Trophoblast cell (in vitro differentiated cells and primary cell): Measurements from ENCODE around the gene FERMT1.

Experiments used
- DNase-seq, 2 donors: peaks; one replicate each; pipeline ENCODE4 v3.0.0-alpha.2; 2016
- H2AFZ ChIP-seq: 2 replicates; pipeline ENCODE4 v1.6.1; 2013; ENCODE audit warnings: low read length, moderate library complexity, mild to moderate bottlenecking; ENCODE audit not compliant: insufficient read depth, poor library complexity
- H2AK5ac ChIP-seq: 2 replicates; pipeline ENCODE4 v1.6.1; 2013; ENCODE audit warnings: mild to moderate bottlenecking, low read length
- H2BK120ac ChIP-seq: 2 replicates; pipeline ENCODE4 v1.6.1; 2013; ENCODE audit warnings: low read length, mild to moderate bottlenecking, moderate library complexity; ENCODE audit not compliant: insufficient read depth, poor library complexity
- H2BK12ac ChIP-seq: 2 replicates; pipeline ENCODE4 v1.6.1; 2013; ENCODE audit warnings: mild to moderate bottlenecking, low read length, moderate library complexity
- H2BK5ac ChIP-seq: 2 replicates; pipeline ENCODE4 v1.6.1; 2013; ENCODE audit warnings: low read length, low read depth, moderate library complexity, mild to moderate bottlenecking; ENCODE audit not compliant: poor library complexity
- H3K14ac ChIP-seq: 2 replicates; pipeline ENCODE4 v1.6.1; 2013; ENCODE audit warnings: mild to moderate bottlenecking, low read length
- H3K18ac ChIP-seq: 2 replicates; pipeline ENCODE4 v1.6.1; 2013; ENCODE audit warnings: mild to moderate bottlenecking, low read length
- H3K23ac ChIP-seq: 2 replicates; pipeline ENCODE4 v1.6.1; 2013; ENCODE audit warnings: low read length
- H3K27ac ChIP-seq: 2 replicates; pipeline ENCODE4 v1.5.1; 2013; ENCODE audit warnings: low read depth, mild to moderate bottlenecking, inconsistent platforms, low read length, moderate library complexity
- H3K27me3 ChIP-seq: 2 replicates; pipeline ENCODE4 v1.6.1; 2013; ENCODE audit warnings: inconsistent platforms, mild to moderate bottlenecking, low read length, moderate library complexity; ENCODE audit not compliant: insufficient read depth
- H3K36me3 ChIP-seq, 2 experiments: 1 replicate in 1 of 2; 2 replicates in 1 of 2; pipeline ENCODE4 v1.6.1; 2013; ENCODE audit warnings: low read length in 2 of 2, mild to moderate bottlenecking in 2 of 2, moderate library complexity in 1 of 2; ENCODE audit not compliant: insufficient read depth in 2 of 2, control insufficient read depth in 1 of 2
- H3K4ac ChIP-seq: 2 replicates; pipeline ENCODE4 v1.6.1; 2013; ENCODE audit warnings: low read depth, mild to moderate bottlenecking, low read length, moderate library complexity
- H3K4me1 ChIP-seq, 2 experiments: 1 replicate in 1 of 2; 2 replicates in 1 of 2; pipeline ENCODE4 v1.6.1; 2013; ENCODE audit warnings: low read length in 2 of 2, mild to moderate bottlenecking in 2 of 2, moderate library complexity in 1 of 2; ENCODE audit not compliant: insufficient read depth in 2 of 2, control insufficient read depth in 1 of 2
- H3K4me2 ChIP-seq: 2 replicates; pipeline ENCODE4 v1.6.1; 2013; ENCODE audit warnings: inconsistent platforms, mild to moderate bottlenecking, low read length, moderate library complexity
- H3K4me3 ChIP-seq: 2 replicates; pipeline ENCODE4 v1.5.1; 2013; ENCODE audit warnings: mild to moderate bottlenecking, low read depth, low read length, inconsistent platforms
- H3K79me1 ChIP-seq: one replicate; pipeline ENCODE4 v1.6.1; 2013; ENCODE audit warnings: low read length
- H3K79me2 ChIP-seq: 2 replicates; pipeline ENCODE4 v1.6.1; 2013; ENCODE audit warnings: low read length, mild to moderate bottlenecking; ENCODE audit not compliant: control insufficient read depth, insufficient read depth, poor library complexity
- H3K9ac ChIP-seq: 2 replicates; pipeline ENCODE4 v1.6.1; 2013; ENCODE audit warnings: mild to moderate bottlenecking, low read length
- H3K9me3 ChIP-seq: 2 replicates; pipeline ENCODE4 v1.6.1; 2013; ENCODE audit warnings: low read depth, mild to moderate bottlenecking, control low read depth, inconsistent platforms, low read length; ENCODE audit not compliant: insufficient read depth
- H4K12ac ChIP-seq: 2 replicates; pipeline ENCODE4 v1.6.1; 2013; ENCODE audit warnings: low read depth, mild to moderate bottlenecking, low read length, moderate library complexity
- H4K8ac ChIP-seq: 2 replicates; pipeline ENCODE4 v1.6.1; 2013; ENCODE audit warnings: low read depth, mild to moderate bottlenecking, low read length, moderate library complexity
- H4K91ac ChIP-seq: one replicate; pipeline ENCODE4 v1.6.1; 2013; ENCODE audit warnings: low read depth, mild to moderate bottlenecking, low read length, moderate library complexity
- WGBS: extraction: QIAGEN DNeasy Blood & Tissue Kit; methylation state at CpG from one replicate; pipeline ENCODE4 v1.1.7; 2013; ENCODE audit warnings: missing lambda C conversion rate; ENCODE audit not compliant: insufficient read length, insufficient coverage; ENCODE audit errors: extremely low coverage; 5-methylcytosine and 5-hydroxymethylcytosine counted together

Gene FERMT1

GRCh38 chr20:6116758-6117157, 6.1 kb downstream of the FERMT1 start:
- Histone ChIP-seq H4K8ac (no peak overlapping the region), H2AK5ac (no peak overlapping the region), H4K12ac (no peak overlapping the region), H3K14ac (no peak overlapping the region), H3K18ac (no peak overlapping the region), H3K4me3 (no peak overlapping the region), H3K23ac (no peak overlapping the region), H3K79me2 (no peaks in the 10 kb centered on the region), H4K91ac (no peak overlapping the region), H2BK5ac (no peak overlapping the region), H2BK120ac (no peak overlapping the region), H3K27me3 (no peaks in the 10 kb centered on the region), H2AFZ (no peak overlapping the region), H3K79me1 (no peaks in the 10 kb centered on the region), H3K9ac (no peak overlapping the region), H3K4me2 (no peak overlapping the region), H3K4ac (no peak overlapping the region), H2BK12ac (no peak overlapping the region), H3K36me3 (peaks cover 9 to 20% of the 10 kb centered on the region in 2 experiments), H3K4me1 (peaks cover 8% of the 10 kb centered on the region in 2 experiments), H3K9me3 (peaks cover 3% of the 10 kb centered on the region), H3K27ac (no peak overlapping the region)
- DNase-seq: no peak
- WGBS: no CpG with 5 or more reads among the region's 3 CpGs

- Histone ChIP-seq H2BK120ac (no peak overlapping the region), H3K14ac (no peak overlapping the region), H3K4me2 (no peak overlapping the region), H2BK12ac (no peak overlapping the region), H3K27ac (no peak overlapping the region), H3K79me1 (no peaks in the 10 kb centered on the region), H3K9me3 (peaks cover 3% of the 10 kb centered on the region), H3K23ac (no peak overlapping the region), H3K4me1 (peaks cover 4% of the 10 kb centered on the region in 2 experiments), H2AK5ac (no peak overlapping the region), H2BK5ac (no peak overlapping the region), H3K27me3 (no peaks in the 10 kb centered on the region), H4K91ac (no peak overlapping the region), H2AFZ (no peak overlapping the region), H3K4me3 (no peak overlapping the region), H3K18ac (no peak overlapping the region), H3K79me2 (no peaks in the 10 kb centered on the region), H4K12ac (no peak overlapping the region), H3K36me3 (peaks cover 13 to 22% of the 10 kb centered on the region in 2 experiments), H3K4ac (no peak overlapping the region), H4K8ac (no peak overlapping the region), H3K9ac (no peak overlapping the region)
- WGBS: no CpG with 5 or more reads among the region's 3 CpGs
- DNase-seq: no peak
Measured at GRCh38 chr20:6115221-6115895, 7.5 kb downstream of the FERMT1 start.

- Histone ChIP-seq H3K4me2 (no peak overlapping the region), H3K4me3 (no peak overlapping the region), H3K9me3 (peaks cover 3% of the 10 kb centered on the region), H4K12ac (no peak overlapping the region), H3K27ac (no peak overlapping the region), H3K4ac (no peak overlapping the region), H3K36me3 (peaks cover 16 to 25% of the 10 kb centered on the region in 2 experiments), H3K27me3 (no peaks in the 10 kb centered on the region), H3K4me1 (peaks cover 4% of the 10 kb centered on the region in 2 experiments), H2BK120ac (no peak overlapping the region), H3K23ac (no peak overlapping the region), H3K9ac (no peak overlapping the region), H3K79me1 (no peaks in the 10 kb centered on the region), H2AFZ (no peak overlapping the region), H3K79me2 (no peaks in the 10 kb centered on the region), H3K18ac (no peak overlapping the region), H2AK5ac (no peak overlapping the region), H4K91ac (no peak overlapping the region), H2BK12ac (no peak overlapping the region), H3K14ac (no peak overlapping the region), H4K8ac (no peak overlapping the region), H2BK5ac (no peak overlapping the region)
- DNase-seq: no peak
- WGBS: no CpG with 5 or more reads among the region's 1 CpG
Measured at GRCh38 chr20:6114696-6115095, 8.1 kb downstream of the FERMT1 start.

GRCh38 chr20:6113951-6114350, 8.9 kb downstream of the FERMT1 start:
- H2AFZ ChIP-seq: no peak overlapping the region
- no peak overlapping the region for H3K4me3 ChIP-seq
- DNase-seq: no peak
- peaks cover under 1% of the 10 kb centered on the region in 2 experiments for H3K4me1 ChIP-seq
- H3K27ac ChIP-seq: no peak overlapping the region
- no peak overlapping the region for H2AK5ac ChIP-seq
- H3K9ac ChIP-seq: no peak overlapping the region
- no peaks in the 10 kb centered on the region for H3K79me2 ChIP-seq
- no peak overlapping the region for H4K91ac ChIP-seq
- H3K4me2 ChIP-seq: no peak overlapping the region
- H2BK5ac ChIP-seq: no peak overlapping the region
- H2BK12ac ChIP-seq: no peak overlapping the region
- no peak overlapping the region for H3K23ac ChIP-seq
- peaks cover 18 to 29% of the 10 kb centered on the region in 2 experiments for H3K36me3 ChIP-seq
- H3K79me1 ChIP-seq: no peaks in the 10 kb centered on the region
- H3K4ac ChIP-seq: no peak overlapping the region
- no peak overlapping the region for H2BK120ac ChIP-seq
- H3K18ac ChIP-seq: no peak overlapping the region
- H4K8ac ChIP-seq: no peak overlapping the region
- no peak overlapping the region for H4K12ac ChIP-seq
- no CpG with 5 or more reads among the region's 3 CpGs for WGBS
- H3K27me3 ChIP-seq: no peaks in the 10 kb centered on the region
- H3K14ac ChIP-seq: no peak overlapping the region
- H3K9me3 ChIP-seq: peaks cover 3% of the 10 kb centered on the region
